Kidney (tissue), 14 donors: ENCODE results near the gene XRCC5. TPM values are rescaled to one million over a fixed set of nuclear protein-coding genes. Genes with fewer than 3 reads are reported as not detected.

ENCODE experiments used
- DNase-seq, 5 donors: peaks; one replicate each; pipeline ENCODE4 v3.0.0-alpha.2; 2013 to 2020
- FAIRE-seq: peaks from 2 replicates; lab custom pipeline; 2012; peaks lifted over from hg19 to GRCh38; lab: Jason Lieb, UNC
- H3K27ac ChIP-seq, 2 donors: one replicate each; pipeline ENCODE4 v1.7.0; 2013; ENCODE audit warnings: low read depth in 2 of 2, low read length in 2 of 2, inconsistent platforms in 1 of 2
- H3K27me3 ChIP-seq: one replicate; pipeline ENCODE4 v1.7.1; 2013; ENCODE audit warnings: low read length, inconsistent platforms; ENCODE audit not compliant: control insufficient read depth, insufficient read depth
- H3K36me3 ChIP-seq, 3 donors: one replicate each; pipeline versions ENCODE4 v1.7.0 to v1.7.1; 2013; ENCODE audit warnings: low read length in 3 of 3, control low read depth in 1 of 3, inconsistent platforms in 1 of 3; ENCODE audit not compliant: insufficient read depth in 3 of 3, control insufficient read depth in 2 of 3
- H3K4me1 ChIP-seq, 3 donors: one replicate each; pipeline versions ENCODE4 v1.7.0 to v1.7.1; 2013; ENCODE audit warnings: low read length in 3 of 3, inconsistent platforms in 1 of 3, low read depth in 1 of 3; ENCODE audit not compliant: control insufficient read depth in 2 of 3, insufficient read depth in 2 of 3
- H3K4me3 ChIP-seq, 3 donors: one replicate each; pipeline versions ENCODE4 v1.7.0 to v1.8.1; 2013; ENCODE audit warnings: low read length in 3 of 3, control low read depth in 1 of 3, inconsistent platforms in 1 of 3
- H3K9ac ChIP-seq, 3 donors: one replicate each; pipeline versions ENCODE4 v1.7.0 to v1.7.1; 2013; ENCODE audit warnings: low read length in 3 of 3, control low read depth in 1 of 3, inconsistent platforms in 1 of 3
- H3K9me3 ChIP-seq, 3 donors: one replicate each; pipeline versions ENCODE4 v1.7.0 to v1.7.1; 2013; ENCODE audit warnings: low read length in 3 of 3, control low read depth in 1 of 3, inconsistent platforms in 1 of 3; ENCODE audit not compliant: control insufficient read depth in 2 of 3, insufficient read depth in 1 of 3
- CTCF ChIP-seq: IDR thresholded peaks from 3 replicates; pipeline ENCODE4 v1.5.1; 2012; ENCODE audit warnings: mild to moderate bottlenecking, moderate library complexity, borderline replicate concordance; ENCODE audit not compliant: insufficient read depth; ENCODE audit errors: extremely low read depth
- intact Hi-C: fragments of 100-400 bp; cut with DNase I; formaldehyde crosslinking; loops from one replicate; pipeline ENCODE4 v1.11.1; 2022
- polyA plus RNA-seq: library from polyadenylated mRNA; stranded (reverse); fragments of 350-450 nt; fragmentation: Illumina TruSeq; extraction: RNeasy Lipid Tissue Mini Kit (QIAGEN cat#74804); gene quantifications from one replicate; pipeline ENCODE4 v1.2.3, GENCODE V29; 2014; ENCODE audit warnings: low read depth, low replicate concordance; ENCODE audit not compliant: insufficient read depth
- total RNA-seq: library from RNA; stranded (reverse); fragmentation: NEBNext Ultra II Directional; extraction: Animal tissue kit (Norgen Biotek cat#: 25700); gene quantifications from one replicate; pipeline ENCODE4 v1.2.1, GENCODE V29; 2021
- donor health status: control.
- donor health status: control.
- donor health status: control.
- donor health status: control.
- donor health status: control.
- donor health status: DM: yes; HTN: yes; CAD: no.
- donor health status: Normal renal cell carcinoma (clear cell type).

The XRCC5 gene
- total and polyA plus RNA-seq, 2 donors from 2014 or later: 90.7 to 265 TPM

- Histone ChIP-seq H3K4me3 (no peak overlapping the region), H3K27ac (no peak overlapping the region), H3K36me3 (peaks cover 5 to 19% (median 18%) of the 10 kb centered on the region in 3 donors), H3K27me3 (no peaks in the 10 kb centered on the region), H3K9ac (no peak overlapping the region), H3K9me3 (no peaks in the 10 kb centered on the region), H3K4me1 (no peaks in the 10 kb centered on the region)
- FAIRE-seq: no peak
- intact Hi-C loops: no loop called here
- no peak for DNase-seq
- no peak for TF ChIP-seq CTCF
Measured at GRCh38 chr2:216169087-216169486, 59.9 kb downstream of the XRCC5 start.

GRCh38 chr2:216170076-216170763 is 61.1 kb downstream of the XRCC5 start:
- Histone ChIP-seq H3K36me3 (peaks cover 5 to 17% (median 12%) of the 10 kb centered on the region in 3 donors), H3K27me3 (no peaks in the 10 kb centered on the region), H3K4me3 (no peak overlapping the region), H3K4me1 (no peaks in the 10 kb centered on the region), H3K27ac (no peak overlapping the region), H3K9ac (no peak overlapping the region), H3K9me3 (no peaks in the 10 kb centered on the region)
- intact Hi-C loops: no loop called here
- FAIRE-seq (no peak), DNase-seq (no peak)
- TF ChIP-seq CTCF: no peak

GRCh38 chr2:216171011-216171410 is 61.9 kb downstream of the XRCC5 start:
- no peak overlapping the region for H3K27ac ChIP-seq
- no peaks in the 10 kb centered on the region for H3K4me1 ChIP-seq
- H3K27me3 ChIP-seq: no peaks in the 10 kb centered on the region
- peaks cover 5 to 18% (median 14%) of the 10 kb centered on the region in 3 donors for H3K36me3 ChIP-seq
- no peaks in the 10 kb centered on the region for H3K9me3 ChIP-seq
- no peak for TF ChIP-seq CTCF
- FAIRE-seq (no peak), DNase-seq (no peak)
- intact Hi-C loops: no loop called here
- H3K4me3 ChIP-seq: no peak overlapping the region
- no peak overlapping the region for H3K9ac ChIP-seq
